Neural progenitor cell (in vitro differentiated cells): ENCODE results near the gene ZNF618.

Experiments used
- CTCF ChIP-seq: fragments of 200-600 bp; sonication (generic); IDR thresholded peaks from 2 replicates; pipeline ENCODE4 v1.5.1; 2017; ENCODE audit warnings: antibody characterized with exemption, mild to moderate bottlenecking
- EZH2 ChIP-seq: fragments of 200-600 bp; sonication (generic); IDR thresholded peaks from 2 replicates; pipeline ENCODE4 v1.6.1; 2017; ENCODE audit warnings: antibody characterized with exemption, mild to moderate bottlenecking, moderate library complexity

- TF ChIP-seq CTCF = no peak
- no peak for TF ChIP-seq EZH2
Observed at GRCh38 chr9:113882181-113882580, 6.1 kb downstream of the ZNF618 start.
